Stimulated activated CD8-positive, alpha-beta memory T cell treated with anti-CD3 and anti-CD28 coated beads, Interleukin-12 subunit alpha, Interleukin-12 subunit beta, amount 100 ng/mL, for 1 hour (primary cell): ENCODE data around the gene DDX10.
"Not testable (repeated sequence)": the region's sequence is repeated elsewhere in the genome, so short reads cannot be mapped to it uniquely, and the experiment has no call there.

Experiments used
- DNase-seq: peaks from one replicate; pipeline ENCODE4 v3.0.0-alpha.2; 2020; ENCODE audit warnings: low read depth

Gene DDX10

GRCh38 chr11:108664730-108665525 is at the start of gene DDX10:
DDX10 (plus strand) TSS chr11:108665069; CDS start chr11:108665154, 85 bp downstream.
- peak; percentile 97 for DNase-seq

GRCh38 chr11:108616549-108616948 is 48.3 kb upstream of the DDX10 start:
- no peak for DNase-seq

GRCh38 chr11:108617055-108617454 is 47.8 kb upstream of the DDX10 start:
- no peak for DNase-seq

- DNase-seq = no peak
Observed at GRCh38 chr11:108618529-108618928, 46.3 kb upstream of the DDX10 start.

- no peak for DNase-seq
Observed at GRCh38 chr11:108620958-108621772, 43.7 kb upstream of the DDX10 start.

- DNase-seq = no peak
Observed at GRCh38 chr11:108622341-108622740, 42.5 kb upstream of the DDX10 start.

GRCh38 chr11:108624196-108624925 is 40.5 kb upstream of the DDX10 start:
- DNase-seq = no peak

- DNase-seq = no peak
Observed at GRCh38 chr11:108628326-108628725, 36.5 kb upstream of the DDX10 start.

GRCh38 chr11:108628812-108629211 is 36.1 kb upstream of the DDX10 start:
- DNase-seq = no peak

GRCh38 chr11:108629274-108629673 is 35.6 kb upstream of the DDX10 start:
- no peak for DNase-seq

GRCh38 chr11:108632041-108632704 is 32.7 kb upstream of the DDX10 start:
- DNase-seq = no peak

- DNase-seq = no peak
Observed at GRCh38 chr11:108635106-108635505, 29.8 kb upstream of the DDX10 start.

- no peak for DNase-seq
Observed at GRCh38 chr11:108636222-108636621, 28.6 kb upstream of the DDX10 start.

- DNase-seq = no peak
Observed at GRCh38 chr11:108639146-108639545, 25.7 kb upstream of the DDX10 start.

- DNase-seq = not testable (repeated sequence)
Observed at GRCh38 chr11:108641752-108642151, 23.1 kb upstream of the DDX10 start.

GRCh38 chr11:108643974-108644373 is 20.9 kb upstream of the DDX10 start:
- DNase-seq = no peak

GRCh38 chr11:108645970-108646369 is 18.9 kb upstream of the DDX10 start:
- no peak for DNase-seq

- no peak for DNase-seq
Observed at GRCh38 chr11:108647387-108647700, 17.5 kb upstream of the DDX10 start.

- DNase-seq = peak; percentile 37
Observed at GRCh38 chr11:108647701-108648527, 17.0 kb upstream of the DDX10 start.

- DNase-seq = no peak
Observed at GRCh38 chr11:108648528-108648885, 16.4 kb upstream of the DDX10 start.

GRCh38 chr11:108654100-108654499 is 10.8 kb upstream of the DDX10 start:
- DNase-seq = not testable (repeated sequence)
